HepG2 (cell line): Measurements from ENCODE around the gene GLUL. TPM values are rescaled to one million over a fixed set of nuclear protein-coding genes. Genes with fewer than 3 reads are reported as not detected.
A peak's percentile ranks its signal among the peaks of the same experiment; 100 is the strongest.

Experiments used
- CC2D1A ChIP-seq: sonication (generic); formaldehyde crosslinking; IDR thresholded peaks from 2 replicates; pipeline ENCODE4 v1.8.1; 2023; ENCODE audit warnings: mild to moderate bottlenecking, missing genetic modification reagents
- CREM ChIP-seq, 2 experiments: sonication (generic) in 1 of 2; formaldehyde crosslinking in 1 of 2; IDR thresholded peaks; 2 replicates each; pipeline versions ENCODE4 v1.4.0 to v1.6.1; 2016 to 2020; ENCODE audit warnings: antibody characterized with exemption in 1 of 2, mild to moderate bottlenecking in 1 of 2, missing genetic modification reagents in 1 of 2
- FOXJ3 ChIP-seq: sonication (generic); formaldehyde crosslinking; IDR thresholded peaks from 2 replicates; pipeline ENCODE4 v1.4.0; 2020; ENCODE audit warnings: missing genetic modification reagents, mild to moderate bottlenecking, borderline replicate concordance
- GATAD2A ChIP-seq: IDR thresholded peaks from 2 replicates; pipeline ENCODE4 v1.6.1; 2016
- GTF3A ChIP-seq: sonication (generic); formaldehyde crosslinking; conservative IDR thresholded peaks from 2 replicates; pipeline ENCODE4 v1.4.0; 2020; ENCODE audit warnings: mild to moderate bottlenecking, missing genetic modification reagents
- MEF2D ChIP-seq: sonication (generic); formaldehyde crosslinking; IDR thresholded peaks from 2 replicates; pipeline ENCODE4 v1.5.1; 2020; ENCODE audit warnings: mild to moderate bottlenecking, missing genetic modification reagents
- NFIB ChIP-seq: sonication (generic); formaldehyde crosslinking; IDR thresholded peaks from 2 replicates; pipeline ENCODE4 v1.9.0; 2021; ENCODE audit warnings: missing genetic modification reagents, mild to moderate bottlenecking, borderline replicate concordance
- PRMT3 ChIP-seq: sonication (generic); formaldehyde crosslinking; IDR thresholded peaks from 2 replicates; pipeline ENCODE4 v1.8.1; 2022; ENCODE audit warnings: low read depth, mild to moderate bottlenecking, moderate library complexity, missing genetic modification reagents, borderline replicate concordance
- RFX3 ChIP-seq: IDR thresholded peaks from 2 replicates; pipeline ENCODE4 v1.6.1; 2016; ENCODE audit warnings: missing biosample characterization, missing genetic modification reagents
- SIX1 ChIP-seq: sonication (generic); formaldehyde crosslinking; IDR thresholded peaks from 2 replicates; pipeline ENCODE4 v1.4.0; 2020; ENCODE audit warnings: missing genetic modification reagents, borderline replicate concordance
- ZNF124 ChIP-seq: sonication (generic); formaldehyde crosslinking; IDR thresholded peaks from 2 replicates; pipeline ENCODE4 v1.4.0; 2020; ENCODE audit warnings: missing genetic modification reagents
- ZNF205 ChIP-seq: IDR thresholded peaks from 2 replicates; pipeline ENCODE4 v1.6.1; 2018; ENCODE audit warnings: missing biosample characterization, missing genetic modification reagents
- ZNF724P ChIP-seq: sonication (generic); formaldehyde crosslinking; IDR thresholded peaks from 2 replicates; pipeline ENCODE4 v1.8.0; 2022; ENCODE audit warnings: missing genetic modification reagents, borderline replicate concordance
- ZNF768 ChIP-seq: sonication (generic); formaldehyde crosslinking; IDR thresholded peaks from 2 replicates; pipeline ENCODE4 v1.4.0; 2020; ENCODE audit warnings: missing genetic modification reagents
- ZNF777 ChIP-seq: sonication (generic); formaldehyde crosslinking; IDR thresholded peaks from 2 replicates; pipeline ENCODE4 v1.4.0; 2020; ENCODE audit warnings: missing genetic modification reagents
- ZSCAN30 ChIP-seq: sonication (generic); formaldehyde crosslinking; IDR thresholded peaks from 2 replicates; pipeline ENCODE4 v1.5.0; 2020; ENCODE audit warnings: mild to moderate bottlenecking, missing genetic modification reagents
- polyA plus RNA-seq, 8 experiments: library from polyadenylated mRNA; depleted of rRNA in 3 of 8; stranded (reverse) in 7 of 8; unstranded in 1 of 8; fragments of >200 nt; fragmentation: Illumina TruSeq in 4 of 8; extraction: Trizol in 4 of 8; gene quantifications; 2 replicates each; pipeline versions ENCODE4 v1.2.1 to v1.2.3, GENCODE V29; 2011 to 2016; ENCODE audit warnings: low read depth in 4 of 8, missing spikeins in 1 of 8, mixed read lengths in 1 of 8; ENCODE audit not compliant: insufficient read depth in 1 of 8
- total RNA-seq, 5 experiments: library from RNA; depleted of rRNA; stranded (reverse); fragments of >200 nt; fragmentation: Illumina TruSeq; extraction: Trizol; gene quantifications; 2 replicates each; pipeline ENCODE4 v1.2.3, GENCODE V29; 2016; ENCODE audit warnings: low read depth in 1 of 5
- TF ChIP-seq, protein P1 (sequence below): sonication (generic); formaldehyde crosslinking; IDR thresholded peaks from 2 replicates; pipeline ENCODE4 v1.5.1; 2020; ENCODE audit warnings: mild to moderate bottlenecking, missing genetic modification reagents
- TF ChIP-seq, protein P2 (sequence below): sonication (generic); formaldehyde crosslinking; IDR thresholded peaks from 2 replicates; pipeline ENCODE4 v1.8.1; 2023; ENCODE audit warnings: mild to moderate bottlenecking, missing genetic modification reagents
- TF ChIP-seq, protein P3 (sequence below): conservative IDR thresholded peaks from 2 replicates; pipeline ENCODE4 v1.6.1; 2018; ENCODE audit warnings: missing genetic modification reagents
- TF ChIP-seq, protein P4 (sequence below): sonication (generic); formaldehyde crosslinking; IDR thresholded peaks from 2 replicates; pipeline ENCODE4 v1.5.0; 2020; ENCODE audit warnings: mild to moderate bottlenecking, missing genetic modification reagents, moderate library complexity
- TF ChIP-seq, protein P5 (sequence below): sonication (generic); formaldehyde crosslinking; IDR thresholded peaks from 2 replicates; pipeline ENCODE4 v1.4.0; 2020; ENCODE audit warnings: missing genetic modification reagents; ENCODE audit errors: not compliant biosample characterization

GLUL gene
- total and polyA plus RNA-seq, 2 of the 13 experiments (the other 11 are each of a cell fraction or from before 2014, with no cell fraction given): 423 to 827 TPM

DNA sequence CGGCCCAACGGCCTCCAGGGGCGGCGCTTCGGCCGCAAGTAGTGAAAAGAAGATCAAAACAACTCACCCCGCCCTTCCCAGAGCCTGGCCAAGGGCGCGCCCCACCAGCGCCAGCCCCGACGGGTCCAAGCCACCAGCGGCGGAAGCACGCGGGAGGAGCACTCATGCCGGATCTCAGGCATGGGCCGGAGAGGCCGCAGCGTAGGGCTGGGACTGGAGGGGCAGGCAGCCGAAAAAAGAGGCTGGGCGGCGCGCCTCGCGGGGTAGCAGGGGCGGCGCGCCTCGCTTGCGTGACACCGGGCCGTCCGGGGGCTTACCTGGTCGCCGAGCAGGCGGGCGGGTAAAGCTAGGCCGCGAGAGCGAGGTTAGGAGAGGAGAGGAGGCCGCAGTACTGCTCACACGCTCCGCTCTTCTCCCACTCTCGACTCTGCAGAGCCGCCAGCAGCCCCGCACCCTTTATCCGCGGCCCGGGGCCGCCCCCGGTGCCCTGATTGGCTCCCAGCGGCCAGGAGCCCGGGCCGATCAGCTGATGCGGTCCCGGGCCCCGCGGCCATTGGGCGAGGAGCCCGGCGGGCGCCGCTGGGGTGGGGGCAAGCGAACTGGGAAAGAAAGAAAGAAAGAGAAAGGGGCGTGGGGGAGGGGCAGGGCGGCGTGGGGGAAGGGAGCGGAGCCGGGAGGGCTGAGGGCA, at the start of gene GLUL (continued):
- TF ChIP-seq, protein P1, sequence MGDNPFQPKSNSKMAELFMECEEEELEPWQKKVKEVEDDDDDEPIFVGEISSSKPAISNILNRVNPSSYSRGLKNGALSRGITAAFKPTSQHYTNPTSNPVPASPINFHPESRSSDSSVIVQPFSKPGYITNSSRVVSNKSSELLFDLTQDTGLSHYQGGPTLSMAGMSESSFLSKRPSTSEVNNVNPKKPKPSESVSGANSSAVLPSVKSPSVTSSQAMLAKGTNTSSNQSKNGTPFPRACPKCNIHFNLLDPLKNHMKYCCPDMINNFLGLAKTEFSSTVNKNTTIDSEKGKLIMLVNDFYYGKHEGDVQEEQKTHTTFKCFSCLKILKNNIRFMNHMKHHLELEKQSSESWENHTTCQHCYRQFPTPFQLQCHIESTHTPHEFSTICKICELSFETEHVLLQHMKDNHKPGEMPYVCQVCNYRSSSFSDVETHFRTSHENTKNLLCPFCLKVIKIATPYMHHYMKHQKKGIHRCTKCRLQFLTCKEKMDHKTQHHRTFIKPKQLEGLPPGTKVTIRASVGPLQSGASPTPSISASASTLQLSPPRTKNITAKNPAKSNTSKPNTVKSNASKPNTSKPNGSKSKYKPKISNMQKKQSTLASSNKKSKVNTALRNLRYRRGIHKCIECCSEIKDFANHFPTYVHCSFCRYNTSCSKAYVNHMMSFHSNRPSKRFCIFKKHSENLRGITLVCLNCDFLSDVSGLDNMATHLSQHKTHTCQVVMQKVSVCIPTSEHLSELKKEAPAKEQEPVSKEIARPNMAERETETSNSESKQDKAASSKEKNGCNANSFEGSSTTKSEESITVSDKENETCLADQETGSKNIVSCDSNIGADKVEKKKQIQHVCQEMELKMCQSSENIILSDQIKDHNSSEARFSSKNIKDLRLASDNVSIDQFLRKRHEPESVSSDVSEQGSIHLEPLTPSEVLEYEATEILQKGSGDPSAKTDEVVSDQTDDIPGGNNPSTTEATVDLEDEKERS (CRISPR knock-in tag): no peak; the same call in 1 of the 2 replicates
- TF ChIP-seq NFIB (CRISPR knock-in tag): 0 out of 2 replicates have a peak, but pooled peaks have one; percentile 24
- TF ChIP-seq GTF3A (CRISPR knock-in tag): no peak
- peak; percentile 86; the same call in 1 of the 2 replicates for TF ChIP-seq ZNF124
- no peak; the same call in 1 of the 2 replicates for TF ChIP-seq ZNF205 (CRISPR knock-in tag)
- TF ChIP-seq ZNF724P (CRISPR knock-in tag): no peak
- TF ChIP-seq SIX1 (CRISPR knock-in tag): no peak
- TF ChIP-seq FOXJ3 (CRISPR knock-in tag): no peak
- TF ChIP-seq CC2D1A (CRISPR knock-in tag): no peak
- TF ChIP-seq ZNF768 (CRISPR knock-in tag): peak; percentile 37
- TF ChIP-seq GATAD2A: 0 out of 2 replicates have a peak, but pooled peaks have one; percentile 9
- peak; percentile 86 for TF ChIP-seq ZNF777 (CRISPR knock-in tag)
- no peak for TF ChIP-seq CREM (IDR thresholded peaks at IDR 0.05)
- no peak for TF ChIP-seq CREM (CRISPR knock-in tag; IDR thresholded peaks at IDR 0.05)
- TF ChIP-seq RFX3 (CRISPR knock-in tag): no peak
- no peak for TF ChIP-seq MEF2D (CRISPR knock-in tag)
- TF ChIP-seq, protein P2, sequence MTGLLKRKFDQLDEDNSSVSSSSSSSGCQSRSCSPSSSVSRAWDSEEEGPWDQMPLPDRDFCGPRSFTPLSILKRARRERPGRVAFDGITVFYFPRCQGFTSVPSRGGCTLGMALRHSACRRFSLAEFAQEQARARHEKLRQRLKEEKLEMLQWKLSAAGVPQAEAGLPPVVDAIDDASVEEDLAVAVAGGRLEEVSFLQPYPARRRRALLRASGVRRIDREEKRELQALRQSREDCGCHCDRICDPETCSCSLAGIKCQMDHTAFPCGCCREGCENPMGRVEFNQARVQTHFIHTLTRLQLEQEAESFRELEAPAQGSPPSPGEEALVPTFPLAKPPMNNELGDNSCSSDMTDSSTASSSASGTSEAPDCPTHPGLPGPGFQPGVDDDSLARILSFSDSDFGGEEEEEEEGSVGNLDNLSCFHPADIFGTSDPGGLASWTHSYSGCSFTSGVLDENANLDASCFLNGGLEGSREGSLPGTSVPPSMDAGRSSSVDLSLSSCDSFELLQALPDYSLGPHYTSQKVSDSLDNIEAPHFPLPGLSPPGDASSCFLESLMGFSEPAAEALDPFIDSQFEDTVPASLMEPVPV: peak; percentile 74
- TF ChIP-seq, protein P3, sequence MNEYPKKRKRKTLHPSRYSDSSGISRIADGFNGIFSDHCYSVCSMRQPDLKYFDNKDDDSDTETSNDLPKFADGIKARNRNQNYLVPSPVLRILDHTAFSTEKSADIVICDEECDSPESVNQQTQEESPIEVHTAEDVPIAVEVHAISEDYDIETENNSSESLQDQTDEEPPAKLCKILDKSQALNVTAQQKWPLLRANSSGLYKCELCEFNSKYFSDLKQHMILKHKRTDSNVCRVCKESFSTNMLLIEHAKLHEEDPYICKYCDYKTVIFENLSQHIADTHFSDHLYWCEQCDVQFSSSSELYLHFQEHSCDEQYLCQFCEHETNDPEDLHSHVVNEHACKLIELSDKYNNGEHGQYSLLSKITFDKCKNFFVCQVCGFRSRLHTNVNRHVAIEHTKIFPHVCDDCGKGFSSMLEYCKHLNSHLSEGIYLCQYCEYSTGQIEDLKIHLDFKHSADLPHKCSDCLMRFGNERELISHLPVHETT: no peak; the same call in 1 of the 2 replicates
- TF ChIP-seq ZSCAN30: no peak
- 0 out of 2 replicates have a peak, but pooled peaks have one; percentile 74 for TF ChIP-seq PRMT3 (CRISPR knock-in tag)
- TF ChIP-seq, protein P4, sequence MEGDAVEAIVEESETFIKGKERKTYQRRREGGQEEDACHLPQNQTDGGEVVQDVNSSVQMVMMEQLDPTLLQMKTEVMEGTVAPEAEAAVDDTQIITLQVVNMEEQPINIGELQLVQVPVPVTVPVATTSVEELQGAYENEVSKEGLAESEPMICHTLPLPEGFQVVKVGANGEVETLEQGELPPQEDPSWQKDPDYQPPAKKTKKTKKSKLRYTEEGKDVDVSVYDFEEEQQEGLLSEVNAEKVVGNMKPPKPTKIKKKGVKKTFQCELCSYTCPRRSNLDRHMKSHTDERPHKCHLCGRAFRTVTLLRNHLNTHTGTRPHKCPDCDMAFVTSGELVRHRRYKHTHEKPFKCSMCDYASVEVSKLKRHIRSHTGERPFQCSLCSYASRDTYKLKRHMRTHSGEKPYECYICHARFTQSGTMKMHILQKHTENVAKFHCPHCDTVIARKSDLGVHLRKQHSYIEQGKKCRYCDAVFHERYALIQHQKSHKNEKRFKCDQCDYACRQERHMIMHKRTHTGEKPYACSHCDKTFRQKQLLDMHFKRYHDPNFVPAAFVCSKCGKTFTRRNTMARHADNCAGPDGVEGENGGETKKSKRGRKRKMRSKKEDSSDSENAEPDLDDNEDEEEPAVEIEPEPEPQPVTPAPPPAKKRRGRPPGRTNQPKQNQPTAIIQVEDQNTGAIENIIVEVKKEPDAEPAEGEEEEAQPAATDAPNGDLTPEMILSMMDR (CRISPR knock-in tag): 0 out of 2 replicates have a peak, but pooled peaks have one; percentile 1
- TF ChIP-seq, protein P5, sequence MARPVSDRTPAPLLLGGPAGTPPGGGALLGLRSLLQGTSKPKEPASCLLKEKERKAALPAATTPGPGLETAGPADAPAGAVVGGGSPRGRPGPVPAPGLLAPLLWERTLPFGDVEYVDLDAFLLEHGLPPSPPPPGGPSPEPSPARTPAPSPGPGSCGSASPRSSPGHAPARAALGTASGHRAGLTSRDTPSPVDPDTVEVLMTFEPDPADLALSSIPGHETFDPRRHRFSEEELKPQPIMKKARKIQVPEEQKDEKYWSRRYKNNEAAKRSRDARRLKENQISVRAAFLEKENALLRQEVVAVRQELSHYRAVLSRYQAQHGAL (CRISPR knock-in tag): no peak
